SK-N-MC (cell line): ENCODE data around the gene PLBD2.

Experiments
- EZH2 ChIP-seq: fragments of 200-600 bp; sonication (generic); IDR thresholded peaks from one replicate; pipeline ENCODE4 v1.6.1; 2017; ENCODE audit warnings: antibody characterized with exemption
- POLR2AphosphoS5 ChIP-seq: IDR thresholded peaks from 2 replicates; pipeline ENCODE4 v1.6.1; 2012; ENCODE audit warnings: mild to moderate bottlenecking, low read depth, low read length, borderline replicate concordance

DNA sequence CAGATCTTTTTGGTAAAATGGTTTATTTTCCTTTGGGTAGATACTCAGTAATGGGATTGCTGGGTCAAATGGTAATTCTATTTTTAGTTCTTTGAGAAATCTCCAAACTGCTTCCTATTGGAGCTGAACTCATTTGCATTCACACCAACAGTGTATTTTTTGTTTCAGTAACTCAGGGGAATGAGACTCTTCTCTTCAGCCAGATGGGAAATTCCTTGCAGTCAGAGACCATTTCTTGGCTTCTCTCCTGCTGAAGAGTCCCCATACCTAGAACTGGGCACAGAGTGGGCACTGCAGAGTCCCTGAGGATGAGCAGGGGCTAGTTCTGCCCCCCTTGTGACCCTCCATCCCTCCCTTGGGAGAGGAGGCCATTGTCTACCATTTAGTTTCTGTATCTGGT, 74.6 kb downstream of the PLBD2 start:
- no peak for TF ChIP-seq EZH2
- no peak for TF ChIP-seq POLR2AphosphoS5
